ENCODE measurements around the gene MAP1LC3A.

MAP1LC3A gene

DNA sequence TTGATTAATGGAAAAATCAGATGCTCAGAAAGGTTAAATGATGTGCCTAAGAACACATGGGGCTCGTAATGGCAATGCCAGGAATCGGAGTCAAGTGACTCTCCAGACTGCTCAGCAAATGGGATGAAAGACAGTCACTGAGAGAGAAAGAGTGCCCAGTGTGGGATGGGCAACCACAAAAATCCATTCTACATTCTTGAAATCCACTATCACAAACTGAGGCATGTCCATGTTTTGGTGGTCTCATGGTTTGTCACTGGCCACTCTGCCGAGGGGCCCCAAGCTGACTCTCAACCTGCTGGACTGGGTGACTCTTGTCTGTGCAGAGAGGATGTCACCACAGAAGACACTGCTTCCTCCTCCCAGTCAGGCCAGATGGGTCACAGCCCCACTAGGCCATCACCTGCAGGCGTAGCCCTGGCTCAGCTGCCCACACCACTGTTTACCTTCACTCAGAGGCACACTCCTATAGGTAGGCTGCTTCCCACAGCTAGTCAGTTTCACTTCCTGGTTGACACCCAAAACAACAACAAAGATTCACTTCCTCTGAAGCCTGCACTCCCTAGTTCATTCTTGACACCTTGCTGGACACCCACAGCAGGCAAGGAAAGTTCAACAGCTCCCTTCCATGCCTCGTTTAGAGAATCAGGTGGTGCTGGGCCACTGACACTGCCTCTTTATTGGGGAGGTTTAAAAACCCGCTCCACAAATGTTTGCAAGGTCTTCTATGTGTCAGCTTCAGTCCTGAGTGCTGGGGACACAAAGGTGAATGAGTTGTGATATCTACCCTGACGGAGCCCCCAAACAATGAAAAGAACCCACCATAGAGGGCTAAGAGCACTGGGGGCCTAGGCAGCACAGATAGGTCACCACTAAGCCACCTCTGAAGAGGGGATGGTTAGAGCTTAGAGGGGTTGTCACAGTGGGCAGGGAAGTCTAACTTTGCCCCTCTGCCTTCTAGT lies 21.7 kb downstream of the MAP1LC3A start:
- no peak for DNase-seq (ENCODE audit: low read depth)
- TF ChIP-seq, protein P1, sequence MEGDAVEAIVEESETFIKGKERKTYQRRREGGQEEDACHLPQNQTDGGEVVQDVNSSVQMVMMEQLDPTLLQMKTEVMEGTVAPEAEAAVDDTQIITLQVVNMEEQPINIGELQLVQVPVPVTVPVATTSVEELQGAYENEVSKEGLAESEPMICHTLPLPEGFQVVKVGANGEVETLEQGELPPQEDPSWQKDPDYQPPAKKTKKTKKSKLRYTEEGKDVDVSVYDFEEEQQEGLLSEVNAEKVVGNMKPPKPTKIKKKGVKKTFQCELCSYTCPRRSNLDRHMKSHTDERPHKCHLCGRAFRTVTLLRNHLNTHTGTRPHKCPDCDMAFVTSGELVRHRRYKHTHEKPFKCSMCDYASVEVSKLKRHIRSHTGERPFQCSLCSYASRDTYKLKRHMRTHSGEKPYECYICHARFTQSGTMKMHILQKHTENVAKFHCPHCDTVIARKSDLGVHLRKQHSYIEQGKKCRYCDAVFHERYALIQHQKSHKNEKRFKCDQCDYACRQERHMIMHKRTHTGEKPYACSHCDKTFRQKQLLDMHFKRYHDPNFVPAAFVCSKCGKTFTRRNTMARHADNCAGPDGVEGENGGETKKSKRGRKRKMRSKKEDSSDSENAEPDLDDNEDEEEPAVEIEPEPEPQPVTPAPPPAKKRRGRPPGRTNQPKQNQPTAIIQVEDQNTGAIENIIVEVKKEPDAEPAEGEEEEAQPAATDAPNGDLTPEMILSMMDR (conservative IDR thresholded peaks at IDR 0.05; ENCODE audit: low read depth, low read length): no peak
- H3K4me3 ChIP-seq (ENCODE audit: low read depth, low read length): no peak overlapping the region

DNA sequence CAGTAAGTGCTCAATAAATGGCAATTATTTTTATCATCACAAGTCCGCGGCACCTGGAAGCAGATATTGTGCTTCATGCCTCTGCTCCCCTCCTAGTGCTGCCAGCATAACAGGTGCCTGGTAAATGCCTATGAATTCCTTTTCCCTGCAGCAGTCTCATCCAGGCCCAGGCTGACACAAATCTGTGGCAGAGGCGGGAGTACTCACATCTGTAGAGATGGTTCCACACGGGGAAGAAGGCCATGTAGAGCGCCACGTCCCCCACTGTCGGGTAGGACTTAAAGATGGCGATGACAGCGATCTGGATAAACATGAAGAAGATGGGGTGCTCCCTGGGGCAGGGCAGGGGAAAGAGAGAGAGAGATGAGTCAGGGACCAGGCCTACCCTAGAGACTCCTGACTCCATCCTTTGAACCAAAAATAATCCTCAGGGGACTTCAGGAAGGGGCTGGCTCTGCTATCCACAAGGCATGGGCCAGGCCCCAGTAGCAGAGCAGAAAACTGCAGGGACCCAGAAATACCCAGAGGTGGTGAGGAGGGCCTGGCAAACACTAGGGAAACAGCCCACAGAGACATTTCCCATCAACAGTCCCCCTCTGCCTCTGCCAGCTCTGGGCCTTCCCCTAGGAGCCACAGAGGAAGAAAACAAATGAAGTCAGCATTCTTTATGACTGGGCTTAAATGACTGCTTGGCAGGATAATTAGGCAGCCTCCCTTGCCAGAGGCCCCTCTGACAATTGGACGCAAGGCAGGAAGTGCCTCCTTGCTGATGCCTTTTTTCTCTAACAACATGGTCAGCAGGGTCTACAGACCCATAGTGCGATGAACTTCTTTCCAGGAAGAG lies 23.0 kb downstream of the MAP1LC3A start:
- TF ChIP-seq, protein P1 (conservative IDR thresholded peaks at IDR 0.05; ENCODE audit: low read depth, low read length): no peak
- no peak overlapping the region for H3K4me3 ChIP-seq (ENCODE audit: low read depth, low read length)
- peak; percentile 67 for DNase-seq (ENCODE audit: low read depth)

DNA sequence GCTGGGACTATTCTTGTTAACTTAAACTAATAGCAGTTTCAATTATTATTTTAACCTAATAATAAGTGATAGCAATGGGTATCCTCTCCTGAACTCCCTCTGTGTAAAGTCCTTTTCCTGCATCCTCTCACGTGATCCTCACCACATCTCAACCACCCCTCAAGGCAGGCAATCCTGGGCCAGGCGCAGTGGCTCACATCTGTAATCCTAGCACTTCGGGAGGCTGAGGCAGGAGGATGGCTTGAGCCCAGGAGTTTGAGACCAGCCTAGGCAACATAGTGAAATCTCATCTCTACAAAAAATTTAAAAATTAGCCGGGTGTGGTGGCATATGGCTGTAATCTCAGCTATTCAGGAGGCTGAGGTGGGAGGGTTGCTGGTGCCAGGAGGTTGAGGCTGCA lies 23.7 kb downstream of the MAP1LC3A start:
- no peak overlapping the region for H3K4me3 ChIP-seq (ENCODE audit: low read depth, low read length)
- TF ChIP-seq, protein P1 (conservative IDR thresholded peaks at IDR 0.05; ENCODE audit: low read depth, low read length): no peak
- no peak for DNase-seq (ENCODE audit: low read depth)

DNA sequence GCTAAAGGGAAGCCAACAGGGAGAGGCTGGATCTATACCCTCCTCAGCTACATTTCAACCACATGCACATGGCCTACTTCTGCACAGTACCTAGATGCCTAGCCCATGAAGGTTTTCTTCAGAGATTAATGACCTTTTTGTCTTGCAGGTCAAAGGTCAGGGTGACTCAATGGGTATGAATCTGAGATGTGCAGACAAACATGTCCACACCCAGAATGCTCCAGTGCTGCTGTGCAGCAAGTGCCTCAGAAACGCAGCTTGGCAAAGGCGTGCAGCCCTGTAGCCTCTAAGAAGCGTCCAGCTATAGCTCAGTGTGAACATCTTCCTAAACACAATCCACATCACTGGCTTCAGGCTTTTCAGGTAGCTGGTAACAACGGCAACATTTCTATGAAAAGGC lies 24.4 kb downstream of the MAP1LC3A start:
- DNase-seq (ENCODE audit: low read depth): no peak
- no peak overlapping the region for H3K4me3 ChIP-seq (ENCODE audit: low read depth, low read length)
- TF ChIP-seq, protein P1 (conservative IDR thresholded peaks at IDR 0.05; ENCODE audit: low read depth, low read length): no peak

DNA sequence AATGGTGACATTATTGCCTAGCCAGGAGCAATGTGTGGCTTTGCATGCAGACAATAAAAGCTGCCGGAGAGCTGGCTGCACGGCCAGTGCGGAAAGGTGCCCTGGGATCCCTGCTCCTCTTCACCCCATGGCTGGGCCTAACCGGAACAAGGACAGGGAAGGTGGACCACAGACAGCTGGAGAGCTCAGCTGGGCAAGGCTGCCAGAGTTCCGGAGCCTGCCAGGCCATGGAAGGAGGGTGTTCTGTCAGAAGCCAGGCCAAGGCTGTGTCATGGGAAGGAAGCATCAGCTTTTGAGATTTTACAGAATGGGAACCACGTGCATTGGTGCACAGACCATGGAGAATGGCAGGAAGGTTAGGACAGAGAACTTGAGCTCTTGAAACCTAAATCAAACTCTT lies 25.0 kb downstream of the MAP1LC3A start:
- DNase-seq (ENCODE audit: low read depth): no peak
- no peak overlapping the region for H3K4me3 ChIP-seq (ENCODE audit: low read depth, low read length)
- TF ChIP-seq, protein P1 (conservative IDR thresholded peaks at IDR 0.05; ENCODE audit: low read depth, low read length): no peak

DNA sequence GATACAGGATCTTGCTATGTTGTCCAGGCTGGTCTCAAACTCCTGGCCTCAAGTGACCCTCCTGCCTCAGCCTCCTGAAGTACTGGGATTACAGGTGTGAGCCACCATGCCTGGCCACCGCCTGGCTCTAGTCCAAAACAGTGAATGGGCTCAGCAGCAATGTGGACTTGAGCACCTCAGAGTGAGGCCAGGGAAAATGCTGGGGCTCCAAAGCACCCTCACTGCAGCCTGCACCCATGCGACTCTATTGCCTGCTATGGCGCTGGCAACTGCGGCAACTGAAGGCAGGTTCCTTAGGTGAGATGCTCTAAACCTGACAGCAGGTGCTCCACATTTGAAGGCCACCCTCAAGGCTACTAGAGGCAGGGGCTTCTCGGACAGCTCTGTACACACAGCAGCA lies 26.5 kb downstream of the MAP1LC3A start:
- TF ChIP-seq, protein P1 (conservative IDR thresholded peaks at IDR 0.05; ENCODE audit: low read depth, low read length): no peak
- DNase-seq (ENCODE audit: low read depth): no peak
- no peak overlapping the region for H3K4me3 ChIP-seq (ENCODE audit: low read depth, low read length)

All from choroid plexus epithelial cell (primary cell).